ENCODE results near the gene WWTR1. TPM values are rescaled to one million over a fixed set of nuclear protein-coding genes. Genes with fewer than 3 reads are reported as not detected.
A peak's percentile ranks its signal among the peaks of the same experiment; 100 is the strongest.

The WWTR1 gene
- 87.6 and 95.5 TPM in 2 replicates for total RNA-seq (2014; rRNA removed; shearing (Covaris generic))
- polyA plus RNA-seq (2015; cell fraction: cytosol; rRNA removed): 377 and 427 TPM in 2 replicates
- 153 and 158 TPM in 2 replicates for polyA plus RNA-seq (2015; cell fraction: nucleus; rRNA removed)

GRCh38 chr3:149657926-149658743 is at the start of gene WWTR1:
Gene WWTR1, minus strand, starts transcription at chr3:149658025. Its CDS starts 719 bp downstream, at chr3:149657306.
- peak; percentile 96 for DNase-seq (ENCODE audit: low read depth, low spot score)
- in situ Hi-C loops (cut with HindIII; ENCODE audit: low pct_unique_long_range_greater_than_20kb, low sequenced_read_pairs): no loop called here

DNA sequence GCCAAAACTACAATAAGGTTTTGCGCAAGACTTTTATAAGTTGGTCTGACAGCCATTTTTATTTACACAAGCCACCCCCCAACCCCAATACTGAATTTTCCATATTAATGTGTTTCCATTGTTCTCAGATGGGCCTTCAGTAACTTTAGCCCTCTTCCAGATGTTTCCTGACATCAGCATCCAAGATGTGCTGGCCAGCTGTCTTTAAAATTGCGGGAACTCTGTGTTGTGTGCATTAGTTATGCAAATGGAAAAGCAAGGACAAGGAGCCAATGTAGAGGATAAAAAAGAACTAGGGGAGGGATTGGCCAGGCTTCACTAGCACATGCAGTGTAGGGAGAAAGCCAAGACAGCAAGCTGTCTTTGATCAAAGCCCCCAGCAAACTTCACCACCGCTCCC is 49.1 kb upstream of the WWTR1 start:
- DNase-seq (ENCODE audit: low read depth, low spot score): no peak
- in situ Hi-C loops (cut with HindIII; ENCODE audit: low pct_unique_long_range_greater_than_20kb, low sequenced_read_pairs): no loop called here

- in situ Hi-C loops (cut with HindIII; ENCODE audit: low pct_unique_long_range_greater_than_20kb, low sequenced_read_pairs): no loop called here
- DNase-seq (ENCODE audit: low read depth, low spot score): no peak
These were observed 47.6 kb upstream of the WWTR1 start for GRCh38 chr3:149705416-149705815.

- DNase-seq (ENCODE audit: low read depth, low spot score): no peak
- in situ Hi-C loops (cut with HindIII; ENCODE audit: low pct_unique_long_range_greater_than_20kb, low sequenced_read_pairs): no loop called here
These were observed 45.6 kb upstream of the WWTR1 start for GRCh38 chr3:149703466-149703865.

- DNase-seq (ENCODE audit: low read depth, low spot score): no peak
- in situ Hi-C loops (cut with HindIII; ENCODE audit: low pct_unique_long_range_greater_than_20kb, low sequenced_read_pairs): no loop called here
These were observed 45.0 kb upstream of the WWTR1 start for GRCh38 chr3:149702691-149703441.

DNA sequence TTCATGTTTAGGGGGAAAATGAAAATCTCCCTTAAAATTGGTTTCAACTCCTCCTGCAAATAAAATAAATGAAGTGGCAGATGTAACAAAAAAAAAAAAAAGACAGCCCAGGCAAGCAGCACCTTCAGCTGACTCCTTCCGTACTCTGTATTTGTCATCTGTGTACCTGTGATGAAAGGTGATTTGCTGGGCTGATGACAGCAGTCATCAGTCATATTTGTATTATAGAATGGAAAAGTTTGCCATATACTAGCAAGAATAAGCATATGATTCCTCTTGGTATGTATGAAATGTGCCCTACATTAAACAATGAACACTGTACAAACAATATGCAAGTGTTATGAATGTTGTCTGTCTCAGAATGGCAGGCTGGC is 44.1 kb upstream of the WWTR1 start:
- in situ Hi-C loops (cut with HindIII; ENCODE audit: low pct_unique_long_range_greater_than_20kb, low sequenced_read_pairs): no loop called here
- DNase-seq (ENCODE audit: low read depth, low spot score): no peak

DNA sequence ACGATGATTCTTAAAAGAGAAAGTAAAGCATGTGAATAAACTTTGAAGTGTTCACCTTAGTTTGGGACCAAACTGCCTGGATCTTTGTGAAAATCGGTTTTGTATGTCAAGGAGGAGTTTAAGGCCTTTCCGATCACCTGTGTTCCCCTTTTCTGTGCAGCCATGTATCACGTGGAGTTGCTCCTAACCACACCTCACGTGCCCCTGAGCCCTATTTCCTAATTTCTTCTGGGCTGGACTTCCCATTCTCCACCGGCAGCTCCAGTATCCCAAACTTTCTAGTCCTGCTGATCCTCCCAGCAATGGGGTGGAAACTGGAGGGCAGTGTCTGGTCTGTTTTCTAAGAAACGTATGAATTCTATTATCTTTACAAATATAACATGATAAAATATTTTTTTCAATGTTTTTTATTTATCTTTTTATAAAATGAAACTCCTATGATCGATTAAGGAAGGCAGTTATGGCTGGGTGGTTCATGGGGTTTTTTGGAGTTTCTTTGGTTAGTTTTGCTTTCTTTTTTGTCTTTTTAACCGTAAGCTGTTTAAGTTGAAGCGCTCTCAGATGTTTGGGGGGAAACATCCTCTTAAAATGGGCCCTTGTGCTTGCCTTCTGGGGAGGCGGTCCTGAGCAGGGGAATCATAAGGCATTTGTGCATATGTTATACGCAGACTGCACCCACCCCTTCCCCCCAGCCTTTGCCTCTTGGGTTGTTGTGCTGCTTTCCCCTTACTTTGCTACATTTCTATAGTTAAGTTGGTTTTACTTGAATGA is 43.6 kb upstream of the WWTR1 start:
- in situ Hi-C loops (cut with HindIII; ENCODE audit: low pct_unique_long_range_greater_than_20kb, low sequenced_read_pairs): no loop called here
- DNase-seq (ENCODE audit: low read depth, low spot score): no peak

DNA sequence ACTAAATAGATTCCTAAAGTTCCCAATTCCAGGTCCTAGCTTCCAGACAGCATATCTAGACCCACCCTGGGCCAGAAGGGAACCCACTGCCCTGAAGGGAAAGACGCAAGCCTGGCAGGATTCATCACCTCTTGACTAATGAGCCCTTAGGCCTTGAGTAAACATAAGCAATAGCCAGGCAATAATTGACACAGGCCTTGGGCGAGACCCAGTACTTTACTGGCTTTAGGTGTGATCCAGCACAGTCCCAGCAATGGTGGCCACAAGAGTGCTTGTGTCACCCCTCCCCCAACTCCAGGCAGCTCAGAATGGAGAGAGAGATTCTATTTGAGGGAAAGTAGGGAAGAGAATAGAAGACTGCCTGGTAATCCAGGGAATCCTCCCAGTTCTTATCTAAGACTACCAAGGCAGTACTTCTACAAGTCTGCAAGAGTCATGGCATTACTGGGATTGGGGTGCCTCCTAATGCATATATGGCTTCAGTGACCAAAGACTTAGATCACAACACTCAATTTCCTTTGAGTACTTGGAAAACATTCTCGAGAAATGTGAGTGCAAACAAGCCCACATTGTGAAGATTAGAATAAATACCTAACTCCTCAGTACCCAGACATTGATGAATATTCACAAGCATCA is 30.4 kb upstream of the WWTR1 start:
- in situ Hi-C loops (cut with HindIII; ENCODE audit: low pct_unique_long_range_greater_than_20kb, low sequenced_read_pairs): no loop called here
- DNase-seq (ENCODE audit: low read depth, low spot score): no peak

GRCh38 chr3:149686996-149687395 is 29.2 kb upstream of the WWTR1 start:
- in situ Hi-C loops (cut with HindIII; ENCODE audit: low pct_unique_long_range_greater_than_20kb, low sequenced_read_pairs): no loop called here
- no peak for DNase-seq (ENCODE audit: low read depth, low spot score)

DNA sequence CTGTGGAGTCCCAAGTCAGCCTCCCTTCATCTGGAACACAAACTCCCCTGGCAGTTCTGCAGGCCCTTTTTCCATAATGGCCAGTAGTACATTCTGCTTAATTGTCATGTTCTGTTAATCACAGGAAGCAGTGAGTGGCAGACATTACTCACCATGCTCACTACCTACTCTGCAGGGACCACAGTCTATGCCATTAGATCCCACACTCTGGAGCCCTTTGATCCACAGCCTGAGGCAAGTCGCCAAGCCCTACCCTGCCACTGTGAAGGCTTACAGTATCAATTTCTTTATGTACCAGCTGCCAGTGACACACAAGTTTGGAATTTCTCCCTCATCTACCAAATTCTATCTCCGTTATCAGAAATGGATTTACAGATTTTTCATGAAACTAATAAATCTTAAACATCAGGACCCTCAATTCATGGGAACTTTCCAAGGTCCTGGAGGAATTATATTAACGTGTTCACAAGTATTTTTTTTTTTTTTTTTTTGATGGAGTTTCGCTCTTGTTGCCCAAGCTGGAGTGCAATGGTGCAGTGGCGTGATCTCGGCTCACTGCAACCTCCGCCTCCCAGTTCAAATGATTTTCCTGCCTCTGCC is 20.6 kb upstream of the WWTR1 start:
- no peak for DNase-seq (ENCODE audit: low read depth, low spot score)
- in situ Hi-C loops (cut with HindIII; ENCODE audit: low pct_unique_long_range_greater_than_20kb, low sequenced_read_pairs): no loop called here

DNA sequence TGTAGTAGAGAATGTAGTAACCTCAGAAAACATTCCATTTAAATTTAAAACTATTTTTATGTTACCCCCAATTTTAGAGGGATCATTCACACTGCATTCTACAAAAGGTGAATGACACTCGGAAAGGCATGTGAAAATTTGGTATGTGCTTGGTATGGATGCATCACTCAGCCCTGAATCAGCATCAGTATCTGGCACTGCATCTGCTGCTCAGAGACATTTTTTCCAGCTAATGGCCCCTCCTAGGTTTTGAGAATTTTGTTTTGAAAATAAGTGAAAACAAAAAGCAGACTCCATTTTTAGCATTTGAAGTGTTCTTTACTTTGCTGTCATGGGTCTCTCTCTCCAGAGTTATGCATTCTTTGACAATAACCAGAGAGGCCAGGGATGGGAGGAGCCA is 15.6 kb upstream of the WWTR1 start:
- in situ Hi-C loops (cut with HindIII; ENCODE audit: low pct_unique_long_range_greater_than_20kb, low sequenced_read_pairs): no loop called here
- DNase-seq (ENCODE audit: low read depth, low spot score): no peak

- in situ Hi-C loops (cut with HindIII; ENCODE audit: low pct_unique_long_range_greater_than_20kb, low sequenced_read_pairs): no loop called here
These were observed 13.1 kb upstream of the WWTR1 start for GRCh38 chr3:149670742-149671492.

GRCh38 chr3:149667576-149667975 is 9.8 kb upstream of the WWTR1 start:
- in situ Hi-C loops (cut with HindIII; ENCODE audit: low pct_unique_long_range_greater_than_20kb, low sequenced_read_pairs): no loop called here

More at GRCh38 chr3:149670742-149671492, 13.1 kb upstream of the WWTR1 start:
- DNase-seq (ENCODE audit: low read depth, low spot score): no peak

DNA sequence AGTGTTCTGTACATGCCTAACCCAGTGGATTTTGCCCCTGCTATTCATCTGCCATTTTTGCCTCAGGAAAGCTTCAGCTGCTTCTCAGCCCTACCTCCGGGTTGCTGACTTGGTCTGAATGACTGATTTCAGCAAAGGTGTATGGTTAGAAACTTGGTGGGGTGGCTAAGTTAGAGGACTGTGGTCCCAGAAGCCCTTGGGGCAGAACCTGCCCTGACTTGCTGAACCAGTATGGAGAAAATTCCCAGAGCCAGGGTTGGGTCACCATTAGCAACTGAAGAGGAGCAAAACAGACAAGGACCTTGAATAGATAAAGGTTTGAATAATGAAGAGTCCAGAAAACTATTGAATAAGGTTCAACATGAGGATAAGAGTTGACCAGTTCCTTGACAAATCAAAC is 6.1 kb upstream of the WWTR1 start:
- DNase-seq (ENCODE audit: low read depth, low spot score): no peak
- in situ Hi-C loops (cut with HindIII; ENCODE audit: low pct_unique_long_range_greater_than_20kb, low sequenced_read_pairs): no loop called here

More at GRCh38 chr3:149667576-149667975, 9.8 kb upstream of the WWTR1 start:
- DNase-seq (ENCODE audit: low read depth, low spot score): no peak

- no peak for DNase-seq (ENCODE audit: low read depth, low spot score)
- in situ Hi-C loops (cut with HindIII; ENCODE audit: low pct_unique_long_range_greater_than_20kb, low sequenced_read_pairs): no loop called here
These were observed 4.5 kb upstream of the WWTR1 start for GRCh38 chr3:149662240-149662887.

GRCh38 chr3:149660462-149660861 is 2.6 kb upstream of the WWTR1 start:
- in situ Hi-C loops (cut with HindIII; ENCODE audit: low pct_unique_long_range_greater_than_20kb, low sequenced_read_pairs): no loop called here
- no peak for DNase-seq (ENCODE audit: low read depth, low spot score)
